ENCODE measurements around the gene DACH1. TPM values are rescaled to one million over a fixed set of nuclear protein-coding genes. Genes with fewer than 3 reads are reported as not detected.

The DACH1 gene
- total RNA-seq, 4 donors from 2014 or later = 1.2 to 7.9 (median 4.4) TPM

- TF ChIP-seq CTCF (IDR thresholded peaks at IDR 0.05; ENCODE audit: low read depth) = no peak
Observed at GRCh38 chr13:71396149-71396548, 470.9 kb downstream of the DACH1 start.

GRCh38 chr13:71395053-71395452, 472.0 kb downstream of the DACH1 start:
- no peak for TF ChIP-seq CTCF (IDR thresholded peaks at IDR 0.05; ENCODE audit: low read depth)

GRCh38 chr13:71394176-71394575, 472.8 kb downstream of the DACH1 start:
- TF ChIP-seq CTCF (IDR thresholded peaks at IDR 0.05; ENCODE audit: low read depth) = no peak
